Measurements from ENCODE around the gene RBFOX2. TPM values are rescaled to one million over a fixed set of nuclear protein-coding genes. Genes with fewer than 3 reads are reported as not detected.

Gene RBFOX2
- total and polyA plus RNA-seq, 2 of the 13 experiments (the other 11 are each of a cell fraction or from before 2014, with no cell fraction given) = 37.3 to 40.4 TPM

DNA sequence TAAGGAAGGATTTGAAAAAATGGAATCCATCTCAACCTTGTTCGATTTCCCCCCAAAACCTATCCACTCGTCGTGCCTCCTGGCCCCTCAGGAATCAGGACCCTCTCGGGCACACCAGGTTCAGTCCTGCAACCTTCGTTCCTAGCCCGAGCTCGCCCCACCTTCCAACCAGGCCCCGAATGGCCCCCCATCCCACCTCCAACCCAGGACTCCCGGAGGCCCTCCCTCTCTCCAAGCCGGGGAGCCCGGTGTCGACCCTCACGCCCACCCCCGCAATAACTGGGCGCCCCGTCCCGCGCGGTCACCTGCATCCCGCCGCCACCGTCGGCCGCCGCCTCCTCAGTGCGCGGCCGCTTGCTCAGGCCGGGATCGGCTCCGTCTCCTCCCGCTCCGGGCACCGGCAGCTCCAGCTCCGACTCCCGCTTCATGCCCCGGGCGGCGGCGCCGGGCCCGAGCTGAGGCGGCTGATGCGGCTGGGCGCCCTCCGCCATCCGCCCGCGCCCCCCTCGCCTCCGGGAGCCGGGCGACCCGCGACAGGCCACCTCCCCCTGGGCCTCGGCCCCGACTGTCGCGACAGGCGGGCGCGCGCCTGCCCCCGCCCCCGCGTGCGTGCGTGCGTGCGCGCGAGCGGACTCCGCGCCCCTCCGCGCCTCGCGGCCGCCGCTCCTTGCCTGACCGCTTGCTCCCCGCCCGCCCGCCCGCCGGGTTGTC lies 534 bp downstream of the RBFOX2 start (continued):
- TF ChIP-seq NFE2 (CRISPR knock-in tag; IDR thresholded peaks at IDR 0.05) (no peak), ZFP41 (CRISPR knock-in tag; IDR thresholded peaks at IDR 0.05; ENCODE audit: borderline replicate concordance) (0 out of 2 replicates have a peak, but pooled peaks have one; percentile 38), ZBTB42 (CRISPR knock-in tag; IDR thresholded peaks at IDR 0.05) (no peak), FOXO1 (CRISPR knock-in tag; IDR thresholded peaks at IDR 0.05) (no peak), EZH2 (conservative IDR thresholded peaks at IDR 0.05; ENCODE audit: low read depth, low read length) (no peak), ZNF138 (CRISPR knock-in tag; IDR thresholded peaks at IDR 0.05; ENCODE audit: low read depth) (0 out of 2 replicates have a peak, but pooled peaks have one; percentile 8), ZKSCAN8 (CRISPR knock-in tag; IDR thresholded peaks at IDR 0.05; ENCODE audit: borderline replicate concordance) (no peak), KMT2A (CRISPR knock-in tag; IDR thresholded peaks at IDR 0.05) (0 out of 2 replicates have a peak, but pooled peaks have one; percentile 29), GATAD2A (CRISPR knock-in tag; IDR thresholded peaks at IDR 0.05) (no peak), FOXA3 (CRISPR knock-in tag; IDR thresholded peaks at IDR 0.05) (no peak), HDAC1 (CRISPR knock-in tag; IDR thresholded peaks at IDR 0.05) (0 out of 2 replicates have a peak, but pooled peaks have one; percentile 6), RBM39 (IDR thresholded peaks at IDR 0.05; ENCODE audit: low read depth, low read length, poor library complexity, severe bottlenecking) (no peak), RFXANK (CRISPR knock-in tag; IDR thresholded peaks at IDR 0.05) (no peak), SOX6 (IDR thresholded peaks at IDR 0.05) (no peak), SOX6 (CRISPR knock-in tag; IDR thresholded peaks at IDR 0.05) (no peak), WIZ (CRISPR knock-in tag; IDR thresholded peaks at IDR 0.05) (no peak)
- TF ChIP-seq, protein P1, sequence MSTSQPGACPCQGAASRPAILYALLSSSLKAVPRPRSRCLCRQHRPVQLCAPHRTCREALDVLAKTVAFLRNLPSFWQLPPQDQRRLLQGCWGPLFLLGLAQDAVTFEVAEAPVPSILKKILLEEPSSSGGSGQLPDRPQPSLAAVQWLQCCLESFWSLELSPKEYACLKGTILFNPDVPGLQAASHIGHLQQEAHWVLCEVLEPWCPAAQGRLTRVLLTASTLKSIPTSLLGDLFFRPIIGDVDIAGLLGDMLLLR (CRISPR knock-in tag; IDR thresholded peaks at IDR 0.05) = no peak
- TF ChIP-seq, protein P2, sequence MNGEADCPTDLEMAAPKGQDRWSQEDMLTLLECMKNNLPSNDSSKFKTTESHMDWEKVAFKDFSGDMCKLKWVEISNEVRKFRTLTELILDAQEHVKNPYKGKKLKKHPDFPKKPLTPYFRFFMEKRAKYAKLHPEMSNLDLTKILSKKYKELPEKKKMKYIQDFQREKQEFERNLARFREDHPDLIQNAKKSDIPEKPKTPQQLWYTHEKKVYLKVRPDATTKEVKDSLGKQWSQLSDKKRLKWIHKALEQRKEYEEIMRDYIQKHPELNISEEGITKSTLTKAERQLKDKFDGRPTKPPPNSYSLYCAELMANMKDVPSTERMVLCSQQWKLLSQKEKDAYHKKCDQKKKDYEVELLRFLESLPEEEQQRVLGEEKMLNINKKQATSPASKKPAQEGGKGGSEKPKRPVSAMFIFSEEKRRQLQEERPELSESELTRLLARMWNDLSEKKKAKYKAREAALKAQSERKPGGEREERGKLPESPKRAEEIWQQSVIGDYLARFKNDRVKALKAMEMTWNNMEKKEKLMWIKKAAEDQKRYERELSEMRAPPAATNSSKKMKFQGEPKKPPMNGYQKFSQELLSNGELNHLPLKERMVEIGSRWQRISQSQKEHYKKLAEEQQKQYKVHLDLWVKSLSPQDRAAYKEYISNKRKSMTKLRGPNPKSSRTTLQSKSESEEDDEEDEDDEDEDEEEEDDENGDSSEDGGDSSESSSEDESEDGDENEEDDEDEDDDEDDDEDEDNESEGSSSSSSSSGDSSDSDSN (CRISPR knock-in tag; IDR thresholded peaks at IDR 0.05) = peak; percentile 62; the same call in 1 of the 2 replicates
